Measurements from ENCODE around the gene CEP152. TPM values are rescaled to one million over a fixed set of nuclear protein-coding genes. Genes with fewer than 3 reads are reported as not detected.
A peak's percentile ranks its signal among the peaks of the same experiment; 100 is the strongest.

The CEP152 gene
- total and polyA plus RNA-seq, 9 donors: 2.6 to 5.3 (median 3.6) TPM

DNA sequence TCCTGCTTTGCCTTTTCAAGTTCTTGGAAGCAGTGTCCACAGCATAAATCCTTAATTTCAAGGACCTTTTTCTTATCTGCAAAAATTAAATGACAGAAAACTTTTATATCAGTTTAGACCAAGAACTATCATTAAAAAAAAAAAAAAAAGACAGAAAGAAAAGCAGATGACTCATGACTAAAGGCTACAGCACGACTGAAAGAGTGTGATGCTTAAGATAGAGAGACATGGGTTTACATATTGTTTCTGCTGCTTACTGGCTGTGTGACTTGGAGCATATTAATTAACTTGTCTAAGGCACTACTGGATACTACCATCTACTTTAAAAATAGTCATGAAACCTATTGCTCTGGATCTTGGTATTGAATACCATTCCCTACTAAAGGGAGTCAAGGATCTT, 62.3 kb downstream of the CEP152 start:
- no peaks in the 10 kb centered on the region for H3K27me3 ChIP-seq (ENCODE audit: control insufficient read depth, insufficient read depth, low read length)
- no peaks in the 10 kb centered on the region for H3K4me1 ChIP-seq (ENCODE audit: control insufficient read depth, insufficient read depth, low read length)
- H3K9me3 ChIP-seq (replicated peaks; ENCODE audit: control insufficient read depth, low read depth, low read length): no peaks in the 10 kb centered on the region
- no peak for DNase-seq
- no peak overlapping the region for H3K4me3 ChIP-seq (ENCODE audit: low read length)
- WGBS (ENCODE audit: insufficient coverage): no CpG with 5 or more reads among the region's 1 CpG
- no peak overlapping the region for H3K27ac ChIP-seq (ENCODE audit: low read length)
- H3K36me3 ChIP-seq (ENCODE audit: control insufficient read depth, insufficient read depth, low read length): no peaks in the 10 kb centered on the region

DNA sequence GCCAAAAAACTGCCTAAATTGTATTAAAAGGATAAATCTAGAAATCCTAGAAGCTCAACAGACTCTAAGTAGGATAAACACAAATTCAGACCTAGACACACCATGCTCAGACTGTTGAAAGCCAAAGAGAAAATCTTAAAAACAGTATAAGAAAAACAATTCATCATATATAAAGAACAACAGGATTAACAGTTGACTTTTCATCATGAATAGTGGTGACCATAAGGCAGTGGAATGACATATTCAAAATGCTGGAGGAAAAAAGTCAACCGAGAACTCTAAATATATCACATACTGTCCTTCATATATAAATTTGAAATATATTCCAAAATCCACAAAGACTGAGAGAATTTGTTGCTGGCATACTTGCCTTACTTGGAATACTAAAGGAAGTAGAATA, 77.3 kb downstream of the CEP152 start:
- no CpG with 5 or more reads among the region's 1 CpG for WGBS (ENCODE audit: insufficient coverage)
- Histone ChIP-seq H3K4me1 (ENCODE audit: control insufficient read depth, insufficient read depth, low read length) (no peaks in the 10 kb centered on the region), H3K27me3 (ENCODE audit: control insufficient read depth, insufficient read depth, low read length) (no peaks in the 10 kb centered on the region), H3K4me3 (ENCODE audit: low read length) (no peak overlapping the region), H3K9me3 (replicated peaks; ENCODE audit: control insufficient read depth, low read depth, low read length) (peaks cover 13% of the 10 kb centered on the region), H3K27ac (ENCODE audit: low read length) (no peak overlapping the region), H3K36me3 (ENCODE audit: control insufficient read depth, insufficient read depth, low read length) (no peaks in the 10 kb centered on the region)
- DNase-seq: no peak

DNA sequence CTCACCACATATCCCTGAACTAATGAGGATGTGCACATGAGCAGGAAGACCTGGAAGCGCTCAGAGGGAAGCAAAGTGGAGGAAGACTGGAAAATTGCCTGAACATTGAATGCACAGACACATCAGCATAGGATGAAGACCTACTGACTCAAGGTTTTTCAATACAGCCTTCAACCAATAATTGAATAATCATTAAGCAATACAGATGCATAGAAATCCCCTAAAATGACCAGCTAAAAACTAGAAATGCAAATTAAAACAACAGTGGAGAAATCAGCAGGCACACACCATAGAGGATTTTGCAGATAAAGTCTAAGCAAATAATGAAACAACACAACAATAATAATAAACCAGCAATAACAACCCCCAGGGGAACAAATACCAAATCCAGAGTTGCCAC, 80.4 kb downstream of the CEP152 start:
- Histone ChIP-seq H3K27ac (ENCODE audit: low read length) (no peak overlapping the region), H3K4me1 (ENCODE audit: control insufficient read depth, insufficient read depth, low read length) (no peaks in the 10 kb centered on the region), H3K4me3 (ENCODE audit: low read length) (no peak overlapping the region), H3K36me3 (ENCODE audit: control insufficient read depth, insufficient read depth, low read length) (peaks cover 3% of the 10 kb centered on the region), H3K27me3 (ENCODE audit: control insufficient read depth, insufficient read depth, low read length) (no peaks in the 10 kb centered on the region), H3K9me3 (replicated peaks; ENCODE audit: control insufficient read depth, low read depth, low read length) (peaks cover 8% of the 10 kb centered on the region)
- no CpG with 5 or more reads among the region's 1 CpG for WGBS (ENCODE audit: insufficient coverage)
- DNase-seq: no peak

DNA sequence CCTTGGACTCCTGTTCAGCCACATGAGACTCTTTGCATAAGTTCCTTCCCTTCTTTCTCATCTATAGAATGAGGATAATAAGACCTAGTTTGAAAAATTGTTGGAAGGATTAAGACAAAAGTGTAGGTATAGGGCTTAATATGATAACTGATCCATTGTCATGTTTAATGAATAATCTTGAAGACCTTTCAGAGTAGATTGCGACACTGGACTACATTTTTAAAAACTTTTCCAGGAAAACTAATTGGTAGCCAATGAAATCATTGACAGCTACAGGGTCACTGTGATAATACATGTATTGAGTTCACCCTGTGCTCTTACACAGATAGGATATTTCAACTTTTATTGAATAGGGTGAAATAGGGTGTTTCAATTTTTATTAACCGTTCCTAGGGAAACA, 86.9 kb downstream of the CEP152 start:
- peaks cover 3% of the 10 kb centered on the region for H3K36me3 ChIP-seq (ENCODE audit: control insufficient read depth, insufficient read depth, low read length)
- no peak for DNase-seq
- no CpG with 5 or more reads among the region's 2 CpGs for WGBS (ENCODE audit: insufficient coverage)
- no peaks in the 10 kb centered on the region for H3K9me3 ChIP-seq (replicated peaks; ENCODE audit: control insufficient read depth, low read depth, low read length)
- H3K27me3 ChIP-seq (ENCODE audit: control insufficient read depth, insufficient read depth, low read length): no peaks in the 10 kb centered on the region
- H3K4me3 ChIP-seq (ENCODE audit: low read length): no peak overlapping the region
- peaks cover 3% of the 10 kb centered on the region for H3K4me1 ChIP-seq (ENCODE audit: control insufficient read depth, insufficient read depth, low read length)
- H3K27ac ChIP-seq (ENCODE audit: low read length): no peak overlapping the region

DNA sequence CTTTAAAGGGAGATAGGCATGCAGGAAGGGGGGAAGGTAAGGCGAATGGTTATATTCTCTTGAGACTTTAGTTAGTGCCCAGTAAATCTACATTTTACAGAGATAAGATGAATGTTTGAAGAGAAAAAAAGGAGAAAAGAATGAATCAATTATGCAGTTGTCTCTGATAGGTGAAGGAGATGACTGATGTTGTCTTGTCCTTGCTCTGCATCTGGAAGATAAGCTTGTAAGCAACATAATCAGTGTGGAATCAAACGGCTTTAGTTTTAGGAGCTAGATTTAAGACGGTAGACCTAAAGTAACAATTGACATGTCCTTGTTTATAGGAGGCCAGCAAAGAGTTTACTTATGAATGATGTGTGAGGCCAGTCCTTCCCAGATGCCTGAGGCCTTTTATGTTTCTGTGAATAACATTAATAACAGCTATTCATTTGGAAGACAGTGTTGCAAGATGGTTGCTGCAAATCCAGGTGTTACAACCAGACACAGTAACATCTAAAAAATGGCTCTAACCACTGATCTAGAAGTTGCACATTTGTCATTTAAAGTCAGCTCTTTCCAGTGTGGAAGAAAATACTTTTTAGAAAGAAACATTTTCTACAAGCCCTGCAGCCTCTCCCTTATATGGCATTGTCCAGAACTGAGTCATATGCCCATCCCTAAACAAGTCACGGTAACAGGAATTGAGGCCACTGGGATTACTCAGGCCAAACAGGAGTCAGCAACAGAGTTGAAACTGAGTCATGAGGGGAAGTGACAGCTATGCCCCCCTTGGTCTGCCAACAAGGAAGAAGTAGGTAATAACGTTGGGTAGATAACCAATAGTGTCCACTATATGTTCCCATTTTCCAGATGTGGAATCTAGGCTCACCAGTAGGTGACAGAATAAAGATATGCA, 87.9 kb downstream of the CEP152 start:
- H3K36me3 ChIP-seq (ENCODE audit: control insufficient read depth, insufficient read depth, low read length): peaks cover 3% of the 10 kb centered on the region
- no peak overlapping the region for H3K4me3 ChIP-seq (ENCODE audit: low read length)
- H3K9me3 ChIP-seq (replicated peaks; ENCODE audit: control insufficient read depth, low read depth, low read length): no peaks in the 10 kb centered on the region
- no peak overlapping the region for H3K27ac ChIP-seq (ENCODE audit: low read length)
- DNase-seq: no peak
- no CpG with 5 or more reads among the region's 5 CpGs for WGBS (ENCODE audit: insufficient coverage)
- peaks cover 3% of the 10 kb centered on the region for H3K4me1 ChIP-seq (ENCODE audit: control insufficient read depth, insufficient read depth, low read length)
- H3K27me3 ChIP-seq (ENCODE audit: control insufficient read depth, insufficient read depth, low read length): no peaks in the 10 kb centered on the region

DNA sequence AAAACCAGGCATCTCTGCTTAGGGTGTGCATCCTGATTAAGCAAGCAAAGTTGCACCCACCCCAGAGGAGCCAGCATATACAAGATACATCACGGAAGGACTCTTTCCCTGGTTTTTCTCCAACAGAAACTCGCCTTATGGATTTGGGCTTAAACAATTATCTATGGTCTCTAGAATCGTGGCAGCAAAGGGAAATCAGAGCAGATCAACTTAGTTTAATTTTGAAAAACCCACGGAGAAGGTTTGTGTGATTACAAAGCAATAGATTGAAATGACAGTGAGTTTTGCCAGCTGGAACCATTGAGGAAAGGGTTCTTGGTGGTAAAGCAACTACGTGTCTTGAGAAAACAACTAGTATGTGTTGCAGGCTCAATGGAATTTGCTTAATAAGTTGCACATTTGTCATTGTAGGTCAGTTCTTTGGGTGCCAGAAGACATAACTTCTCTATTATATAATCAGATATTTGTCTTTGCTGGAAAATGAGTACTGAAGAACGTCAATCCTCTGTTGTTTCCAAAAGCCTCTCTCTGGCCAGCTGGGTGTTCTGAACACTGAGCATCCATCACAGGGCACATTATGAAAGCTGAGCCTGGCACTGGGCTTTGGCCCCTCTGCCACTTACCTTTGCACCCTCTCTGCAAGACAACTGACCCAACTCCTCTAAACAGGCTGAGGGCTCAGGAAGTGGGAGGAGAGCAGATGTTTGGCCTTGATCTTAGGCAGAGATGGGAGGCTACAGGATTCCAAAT, 89.6 kb downstream of the CEP152 start:
- DNase-seq: peak; percentile 61
- Histone ChIP-seq H3K27ac (ENCODE audit: low read length) (no peak overlapping the region), H3K4me1 (ENCODE audit: control insufficient read depth, insufficient read depth, low read length) (peaks cover 3% of the 10 kb centered on the region), H3K9me3 (replicated peaks; ENCODE audit: control insufficient read depth, low read depth, low read length) (peaks cover 6% of the 10 kb centered on the region), H3K36me3 (ENCODE audit: control insufficient read depth, insufficient read depth, low read length) (no peaks in the 10 kb centered on the region), H3K27me3 (ENCODE audit: control insufficient read depth, insufficient read depth, low read length) (no peaks in the 10 kb centered on the region), H3K4me3 (ENCODE audit: low read length) (no peak overlapping the region)
- 75% methylated on average over 2 of the region's 6 CpGs for WGBS (ENCODE audit: insufficient coverage)

DNA sequence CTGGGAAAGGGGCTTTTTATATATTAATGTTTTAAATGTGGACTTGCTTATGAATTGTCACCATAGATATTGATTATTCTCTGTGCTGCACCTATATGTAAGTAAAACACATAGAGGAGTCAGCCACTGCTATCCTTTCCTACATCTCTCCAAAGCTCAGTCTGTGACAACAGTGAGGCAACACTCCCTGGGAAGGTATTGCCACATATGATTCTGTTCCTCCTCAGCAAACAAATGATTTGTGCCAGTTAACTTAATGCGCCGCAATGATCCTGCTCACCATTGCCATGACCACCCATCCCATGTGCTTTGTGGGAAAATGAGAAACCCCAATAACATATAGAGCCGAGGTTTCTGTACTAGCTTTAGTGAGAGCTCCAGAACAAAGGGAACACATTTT, 90.2 kb downstream of the CEP152 start:
- no peaks in the 10 kb centered on the region for H3K27me3 ChIP-seq (ENCODE audit: control insufficient read depth, insufficient read depth, low read length)
- no peak overlapping the region for H3K4me3 ChIP-seq (ENCODE audit: low read length)
- WGBS (ENCODE audit: insufficient coverage): 73% methylated on average over 1 of the region's 3 CpGs
- no peak overlapping the region for H3K27ac ChIP-seq (ENCODE audit: low read length)
- H3K9me3 ChIP-seq (replicated peaks; ENCODE audit: control insufficient read depth, low read depth, low read length): peaks cover 9% of the 10 kb centered on the region
- no peak for DNase-seq
- H3K4me1 ChIP-seq (ENCODE audit: control insufficient read depth, insufficient read depth, low read length): peaks cover 3% of the 10 kb centered on the region
- no peaks in the 10 kb centered on the region for H3K36me3 ChIP-seq (ENCODE audit: control insufficient read depth, insufficient read depth, low read length)

DNA sequence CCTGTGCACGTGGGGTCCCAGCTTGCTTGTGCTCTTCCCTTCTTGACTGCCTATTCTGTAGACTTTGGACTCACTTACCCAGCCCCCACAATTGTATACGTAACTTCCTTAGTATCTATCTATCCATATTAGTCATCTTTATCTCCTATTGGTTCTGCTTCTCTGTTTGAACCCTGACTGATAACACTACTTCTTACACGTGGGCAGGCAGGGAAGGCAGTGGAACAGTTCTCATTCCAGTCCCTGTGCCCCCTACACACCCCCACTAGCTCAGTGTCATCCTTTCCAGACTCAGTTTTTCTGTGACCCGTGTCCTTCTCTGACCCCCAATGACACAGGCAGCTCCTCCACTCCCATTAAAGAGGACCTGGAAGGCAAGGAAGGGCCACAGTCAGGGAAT, 91.2 kb downstream of the CEP152 start:
- H3K27me3 ChIP-seq (ENCODE audit: control insufficient read depth, insufficient read depth, low read length): no peaks in the 10 kb centered on the region
- H3K27ac ChIP-seq (ENCODE audit: low read length): no peak overlapping the region
- peaks cover 9% of the 10 kb centered on the region for H3K9me3 ChIP-seq (replicated peaks; ENCODE audit: control insufficient read depth, low read depth, low read length)
- H3K4me3 ChIP-seq (ENCODE audit: low read length): no peak overlapping the region
- H3K4me1 ChIP-seq (ENCODE audit: control insufficient read depth, insufficient read depth, low read length): peaks cover 3% of the 10 kb centered on the region
- WGBS (ENCODE audit: insufficient coverage): 67% methylated on average over 3 of the region's 4 CpGs
- DNase-seq: no peak
- H3K36me3 ChIP-seq (ENCODE audit: control insufficient read depth, insufficient read depth, low read length): no peaks in the 10 kb centered on the region

DNA sequence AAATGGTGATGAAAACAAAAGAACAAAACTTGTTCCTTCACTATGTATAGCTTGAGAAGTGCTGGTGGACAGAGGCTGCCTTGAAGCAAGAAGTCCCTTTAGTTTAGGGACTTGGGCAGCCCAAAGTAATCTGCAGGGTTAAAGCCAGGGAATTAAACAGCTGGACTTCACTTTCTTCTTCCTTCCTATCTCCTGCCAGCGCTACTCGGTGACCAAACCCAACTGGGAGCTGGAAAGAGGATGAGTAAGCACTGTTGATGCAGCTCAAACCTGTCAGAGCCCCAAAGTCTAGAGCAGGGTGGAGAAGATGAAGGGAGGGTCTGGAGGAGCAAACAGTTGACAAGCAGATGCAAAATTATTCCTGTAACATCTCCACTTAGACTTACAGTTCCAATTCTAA, 92.2 kb downstream of the CEP152 start:
- Histone ChIP-seq H3K27me3 (ENCODE audit: control insufficient read depth, insufficient read depth, low read length) (no peaks in the 10 kb centered on the region), H3K9me3 (replicated peaks; ENCODE audit: control insufficient read depth, low read depth, low read length) (peaks cover 9% of the 10 kb centered on the region), H3K4me3 (ENCODE audit: low read length) (no peak overlapping the region), H3K4me1 (ENCODE audit: control insufficient read depth, insufficient read depth, low read length) (peaks cover 3% of the 10 kb centered on the region), H3K27ac (ENCODE audit: low read length) (no peak overlapping the region), H3K36me3 (ENCODE audit: control insufficient read depth, insufficient read depth, low read length) (no peaks in the 10 kb centered on the region)
- DNase-seq: peak; percentile 40
- no CpG with 5 or more reads among the region's 2 CpGs for WGBS (ENCODE audit: insufficient coverage)

DNA sequence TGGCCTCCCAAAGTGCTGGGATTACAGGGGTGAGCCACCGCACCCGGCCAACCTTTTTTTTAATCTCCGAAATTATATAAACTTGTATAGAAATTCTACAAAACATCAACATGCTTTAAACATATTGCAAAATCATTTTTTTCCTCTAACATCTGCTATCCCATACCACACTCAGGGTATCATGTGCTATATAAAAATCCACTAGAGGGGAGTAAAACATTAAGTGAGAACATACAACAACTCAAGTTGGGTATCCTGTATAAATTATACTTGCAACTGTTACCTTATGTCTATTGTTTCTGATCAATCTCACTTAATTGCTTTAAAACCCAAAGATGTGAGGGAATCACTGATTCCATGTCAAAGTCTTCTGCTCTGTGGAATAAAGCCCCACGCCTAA, 93.4 kb downstream of the CEP152 start:
- H3K27ac ChIP-seq (ENCODE audit: low read length): no peak overlapping the region
- H3K4me1 ChIP-seq (ENCODE audit: control insufficient read depth, insufficient read depth, low read length): peaks cover 3% of the 10 kb centered on the region
- H3K27me3 ChIP-seq (ENCODE audit: control insufficient read depth, insufficient read depth, low read length): no peaks in the 10 kb centered on the region
- no peaks in the 10 kb centered on the region for H3K36me3 ChIP-seq (ENCODE audit: control insufficient read depth, insufficient read depth, low read length)
- peaks cover 9% of the 10 kb centered on the region for H3K9me3 ChIP-seq (replicated peaks; ENCODE audit: control insufficient read depth, low read depth, low read length)
- no CpG with 5 or more reads among the region's 4 CpGs for WGBS (ENCODE audit: insufficient coverage)
- no peak for DNase-seq
- no peak overlapping the region for H3K4me3 ChIP-seq (ENCODE audit: low read length)
